Stimulated activated CD8-positive, alpha-beta memory T cell treated with anti-CD3 and anti-CD28 coated beads, Interleukin-12 subunit alpha, Interleukin-12 subunit beta, amount 100 ng/mL, for 24 hours (primary cell): Measurements from ENCODE around the gene PON3.
"Not testable (repeated sequence)": the region's sequence is repeated elsewhere in the genome, so short reads cannot be mapped to it uniquely, and the experiment has no call there.

Source experiments
- DNase-seq: peaks from one replicate; pipeline ENCODE4 v3.0.0-alpha.2; 2020; ENCODE audit errors: extremely low read depth

PON3 gene

DNA sequence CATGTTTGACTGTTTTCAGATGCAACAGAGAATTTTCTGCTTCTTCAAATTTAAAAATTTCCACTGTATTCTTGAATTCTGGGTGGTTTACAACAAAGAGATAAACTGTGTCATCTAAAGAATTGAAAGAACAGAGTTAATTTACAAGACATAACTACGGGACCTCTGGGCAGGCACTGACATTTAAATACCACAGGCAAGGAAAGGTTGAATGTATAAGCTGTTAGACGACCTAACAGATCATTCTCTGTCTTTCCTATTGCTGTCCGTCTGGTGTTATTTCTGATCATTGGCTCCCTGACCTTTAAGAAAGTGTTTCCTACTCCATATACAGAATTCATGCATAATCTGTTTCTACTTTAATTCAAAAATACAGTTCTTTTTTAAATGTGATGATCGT lies 15.5 kb upstream of the PON3 start:
- no peak for DNase-seq

DNA sequence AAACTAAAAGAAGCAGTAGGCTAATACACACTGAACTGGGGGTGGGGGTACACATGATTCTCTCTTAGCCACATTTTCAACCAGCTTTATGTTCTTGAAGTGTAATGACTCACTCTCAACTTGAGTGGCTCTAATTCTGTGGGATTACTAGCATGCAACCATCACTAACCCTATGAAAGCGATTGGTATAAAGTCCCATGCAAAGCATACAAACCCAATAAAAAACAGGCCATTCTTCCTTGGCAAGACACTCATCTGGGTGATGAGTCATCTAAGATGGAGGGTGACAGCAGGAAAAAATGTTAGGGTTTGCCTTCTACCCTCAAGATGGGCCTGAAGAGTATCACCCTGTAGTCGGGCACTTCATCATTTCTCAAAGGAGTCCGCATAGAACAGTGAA lies 14.9 kb upstream of the PON3 start:
- no peak for DNase-seq

DNA sequence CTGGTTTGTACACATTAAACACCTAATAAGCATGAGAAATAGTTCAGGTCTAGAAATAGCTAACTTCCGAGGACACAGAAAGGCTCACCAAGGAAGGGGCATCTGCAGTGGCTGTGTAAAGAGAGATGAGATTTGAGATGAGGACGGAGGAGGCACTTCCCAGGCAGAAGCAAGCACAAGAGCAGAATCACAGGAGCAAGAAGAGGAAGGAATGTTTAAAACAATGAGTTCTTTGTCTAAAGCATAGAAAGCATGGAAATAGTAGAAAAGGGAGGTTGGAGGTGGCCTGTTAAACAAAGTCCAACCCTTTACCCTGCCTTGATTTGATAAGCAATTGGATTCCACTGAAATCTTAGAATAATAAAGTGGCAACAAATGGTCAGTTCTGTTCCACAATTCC lies 11.6 kb upstream of the PON3 start:
- no peak for DNase-seq

DNA sequence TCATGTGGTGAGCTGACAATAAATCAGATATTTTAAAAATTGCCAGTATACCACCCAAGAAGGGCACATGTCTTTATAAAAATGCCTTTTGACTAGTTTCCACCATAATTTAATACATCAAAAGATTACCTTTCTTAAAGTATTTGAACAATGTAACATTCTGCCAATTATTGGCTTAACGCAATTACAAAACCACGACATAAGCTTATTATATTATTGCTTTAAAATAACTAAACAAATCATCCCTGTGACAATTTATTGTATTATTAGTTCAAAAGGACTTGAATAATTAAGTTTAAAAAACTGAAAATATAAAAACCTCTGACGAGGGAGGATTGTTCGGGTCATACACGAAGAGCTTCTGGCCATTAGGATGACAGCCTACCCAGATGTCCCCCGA lies 9.6 kb upstream of the PON3 start:
- DNase-seq = no peak

DNA sequence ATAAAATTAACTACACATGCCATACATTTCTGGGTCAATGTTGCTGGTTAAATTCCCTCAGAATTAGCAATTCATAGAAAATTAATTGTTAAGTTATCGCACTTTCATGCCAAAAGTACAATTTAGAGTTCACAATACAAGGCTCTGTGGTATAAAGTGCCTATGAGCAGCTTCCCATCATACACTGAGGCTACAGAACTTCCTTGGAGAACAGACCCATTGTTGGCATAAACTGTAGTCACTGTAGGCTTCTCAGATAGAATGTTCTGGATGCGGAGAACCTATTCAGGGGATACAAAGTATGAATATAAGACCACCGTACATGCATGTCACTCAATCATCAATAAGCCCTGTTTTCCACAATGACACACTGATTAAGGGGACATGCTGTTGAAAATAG lies 9.0 kb upstream of the PON3 start:
- DNase-seq = no peak

DNA sequence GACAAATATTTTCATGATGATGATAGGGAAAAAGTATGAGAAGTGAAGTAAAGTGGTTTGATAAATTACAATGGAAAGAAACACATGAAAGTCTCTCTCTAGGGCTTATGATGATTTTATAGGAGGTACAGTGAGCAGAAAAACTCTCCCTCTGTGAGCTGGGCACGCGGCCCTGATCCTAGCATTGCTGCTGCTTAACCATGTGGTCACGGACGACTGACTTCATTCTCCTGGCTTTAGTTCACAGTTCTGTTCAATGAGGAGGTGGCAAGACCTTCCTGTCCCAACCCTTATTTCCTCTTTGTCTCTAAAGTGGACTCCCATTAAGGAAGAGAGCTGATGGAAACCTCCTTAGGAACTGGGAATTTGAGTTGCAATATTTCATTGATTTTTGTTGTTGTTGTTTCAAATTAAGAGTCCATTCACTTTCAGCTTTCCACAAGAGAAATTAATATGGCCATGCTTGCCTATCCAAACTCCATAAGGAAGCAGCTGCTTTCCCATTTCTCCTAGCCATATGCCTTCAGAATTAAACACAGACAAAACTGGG lies 8.2 kb upstream of the PON3 start:
- DNase-seq = no peak

DNA sequence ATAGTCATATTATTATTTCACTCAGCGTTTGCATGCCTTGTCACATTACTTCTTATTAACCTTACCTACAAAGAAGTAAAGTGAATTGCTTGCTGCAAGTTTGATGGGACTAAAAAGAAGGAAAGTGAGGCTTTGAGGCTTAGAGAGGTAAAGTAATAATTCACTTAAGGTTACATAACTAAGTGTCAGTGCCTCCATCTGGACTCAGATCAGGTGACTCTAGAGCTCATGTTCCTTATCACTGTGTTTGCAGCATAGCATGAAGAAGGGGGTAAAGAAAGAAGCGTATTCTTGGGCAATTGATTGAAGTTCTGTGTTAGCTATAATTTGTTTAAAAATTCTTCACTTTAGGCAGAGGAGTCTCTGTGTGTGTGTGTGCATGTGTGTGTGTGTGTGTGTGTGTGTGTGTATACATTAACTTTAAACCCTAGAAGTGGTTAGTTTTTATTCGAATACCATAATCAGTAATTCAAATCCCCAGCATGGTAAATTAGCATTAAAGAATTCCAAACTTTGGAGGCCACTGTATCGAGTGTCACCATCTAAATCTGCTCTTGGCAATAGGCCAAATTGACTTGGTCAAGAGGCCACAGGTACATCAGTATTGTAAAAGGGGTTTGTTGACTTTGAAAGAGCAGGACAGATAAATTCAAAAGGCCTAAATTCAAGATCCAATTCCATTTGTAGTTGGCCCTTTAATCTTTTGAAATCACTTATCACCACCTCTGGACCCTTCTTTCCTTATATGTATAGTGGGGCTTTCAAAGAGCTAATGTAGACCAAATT lies 2.2 kb upstream of the PON3 start:
- DNase-seq = no peak

DNA sequence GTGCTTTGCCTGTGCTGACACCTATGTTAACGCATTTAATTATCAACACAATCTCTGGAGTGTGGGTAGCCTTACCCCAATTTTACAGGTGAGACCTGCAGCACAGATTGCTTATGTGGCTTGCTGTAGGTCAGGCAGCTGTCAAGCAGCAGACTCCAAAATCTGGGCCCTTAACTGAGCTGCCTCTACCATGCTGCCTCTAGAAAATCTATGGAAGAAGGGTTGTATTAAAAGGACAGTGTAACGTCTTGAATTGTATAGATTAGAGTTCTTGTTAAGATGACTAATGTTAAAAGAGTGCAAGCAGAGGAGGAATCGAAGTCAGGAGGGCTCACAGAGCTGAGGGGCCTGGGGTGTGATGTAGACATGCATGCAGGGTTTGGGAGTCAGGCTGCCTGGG lies 1.2 kb upstream of the PON3 start:
- DNase-seq = no peak

DNA sequence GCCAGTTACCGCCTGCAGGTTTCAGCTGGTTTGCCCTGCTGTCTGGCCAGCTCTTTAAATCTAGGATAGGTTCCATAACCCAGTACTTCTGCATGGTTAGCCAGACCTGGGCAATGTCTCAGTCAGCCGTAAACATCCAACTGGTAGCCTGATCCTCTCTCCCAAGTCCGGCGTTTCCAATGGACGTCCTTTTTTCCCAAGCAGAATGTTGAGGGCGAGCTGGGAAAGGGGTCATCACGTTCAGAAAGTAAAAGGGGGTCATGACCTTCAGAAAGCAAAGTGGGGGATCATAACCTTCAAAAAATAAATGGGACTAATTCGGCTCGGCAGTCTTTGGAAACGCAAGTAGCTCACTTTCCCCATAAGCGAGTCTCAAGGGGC lies 430 bp downstream of the PON3 start:
- DNase-seq = no peak

DNA sequence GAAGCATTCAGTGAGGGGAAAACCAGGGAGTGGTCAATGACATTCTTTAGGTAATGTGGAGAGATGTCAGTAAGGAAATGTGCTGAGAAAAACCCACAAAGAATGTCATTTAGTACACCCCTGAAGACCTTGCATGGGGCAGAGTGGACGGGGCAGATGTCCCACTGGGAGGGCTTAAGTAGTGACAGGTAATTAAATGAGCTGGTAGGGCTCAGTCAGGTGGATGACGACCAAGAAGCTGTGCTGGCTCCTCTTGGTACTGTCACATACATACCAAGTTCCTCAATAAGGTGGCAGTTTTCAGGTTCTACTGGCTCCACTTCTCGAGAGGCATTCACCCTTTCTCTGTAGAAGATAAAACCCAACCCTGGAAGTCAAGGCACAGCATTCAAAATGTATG lies 1.8 kb downstream of the PON3 start:
- DNase-seq = no peak

DNA sequence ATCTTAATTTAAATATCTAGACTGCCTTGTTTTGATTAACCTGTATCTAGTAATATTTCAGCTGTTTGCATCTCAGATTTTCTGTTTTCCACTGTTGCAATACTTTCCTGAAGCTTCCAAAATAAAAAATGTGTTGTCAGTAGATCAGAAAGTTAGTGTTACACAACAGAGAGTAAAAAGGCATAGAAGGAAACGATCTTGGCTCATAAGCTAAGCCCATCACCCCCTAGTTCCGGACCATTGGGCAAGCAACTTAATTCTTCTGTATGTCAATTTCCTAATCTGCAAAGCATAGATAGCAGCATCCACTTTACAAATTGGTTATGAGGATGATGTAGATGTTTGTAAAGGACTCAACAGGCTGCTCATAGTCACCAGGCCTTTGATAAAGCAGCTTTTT lies 4.4 kb downstream of the PON3 start:
- no peak for DNase-seq

DNA sequence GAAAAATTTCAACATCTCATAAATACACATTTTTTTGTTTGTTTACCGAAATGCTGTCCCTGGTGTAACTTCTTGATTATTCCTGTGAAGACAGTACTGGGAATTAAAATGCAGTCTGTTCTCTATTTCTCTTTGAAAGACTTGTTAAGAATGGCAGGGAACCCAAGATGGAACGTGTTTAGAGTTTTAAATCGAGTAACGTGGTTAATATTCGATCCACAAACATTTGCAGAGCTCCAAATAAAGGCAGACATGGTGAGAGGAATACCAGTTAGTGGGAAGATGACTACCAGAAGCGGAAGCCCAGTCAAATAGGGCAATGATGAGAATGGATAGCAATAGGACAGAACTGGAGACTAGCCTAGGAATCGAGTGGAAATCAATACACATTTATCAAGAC lies 6.7 kb downstream of the PON3 start:
- no peak for DNase-seq

DNA sequence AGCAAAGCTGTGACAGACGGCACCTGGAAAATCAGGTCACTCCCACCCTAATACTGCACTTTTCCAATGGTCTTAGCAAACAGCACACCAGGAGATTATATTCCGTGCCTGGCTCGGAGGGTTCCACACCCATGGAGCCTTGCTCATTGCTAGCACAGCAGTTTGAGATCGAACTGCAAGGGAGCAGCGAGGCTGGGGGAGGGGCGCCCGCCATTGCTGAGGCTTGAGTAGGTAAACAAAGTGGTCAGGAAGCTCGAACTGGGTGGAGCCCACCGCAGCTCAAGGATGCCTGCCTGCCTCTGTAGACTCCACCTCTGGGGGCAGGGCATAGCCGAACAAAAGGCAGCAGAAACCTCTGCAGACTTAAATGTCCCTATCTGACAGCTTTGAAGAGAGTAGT lies 16.7 kb downstream of the PON3 start:
- DNase-seq = not testable (repeated sequence)

DNA sequence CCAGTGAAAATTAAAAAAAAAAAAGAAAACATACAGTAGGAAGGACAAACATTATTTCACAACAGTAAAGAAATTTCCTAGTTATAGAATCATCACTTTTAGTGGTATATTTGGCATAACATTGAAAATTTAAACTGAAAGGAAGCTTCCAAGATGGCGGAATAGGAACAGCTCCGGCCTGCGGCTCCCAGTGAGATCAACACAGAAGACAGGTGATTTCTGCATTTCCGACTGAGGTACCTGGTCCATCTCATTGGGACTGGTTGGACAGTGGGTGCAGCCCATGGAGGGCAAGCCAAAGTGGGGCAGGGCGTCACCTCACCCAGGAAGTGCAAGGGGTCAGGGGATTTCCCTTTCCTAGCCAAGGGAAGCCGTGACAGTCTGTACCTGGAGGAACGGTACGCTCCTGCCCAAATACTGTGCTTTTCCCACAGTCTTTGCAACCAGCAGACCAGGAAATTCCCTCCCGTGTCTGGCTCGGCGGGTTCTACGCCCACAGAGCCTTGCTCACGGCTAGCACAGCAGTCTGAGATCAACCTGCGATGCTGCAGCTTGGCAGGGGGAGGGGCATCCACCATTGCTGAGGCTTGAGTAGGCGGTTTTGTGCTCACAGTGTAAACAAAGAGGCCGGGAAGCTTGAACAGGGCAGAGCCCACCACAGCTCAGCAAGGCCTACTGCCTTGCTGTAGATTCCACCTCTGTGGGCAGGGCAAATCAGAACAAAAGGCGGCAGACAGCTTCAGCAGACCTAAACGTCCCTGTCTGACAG lies 19.4 kb downstream of the PON3 start:
- DNase-seq = no peak

DNA sequence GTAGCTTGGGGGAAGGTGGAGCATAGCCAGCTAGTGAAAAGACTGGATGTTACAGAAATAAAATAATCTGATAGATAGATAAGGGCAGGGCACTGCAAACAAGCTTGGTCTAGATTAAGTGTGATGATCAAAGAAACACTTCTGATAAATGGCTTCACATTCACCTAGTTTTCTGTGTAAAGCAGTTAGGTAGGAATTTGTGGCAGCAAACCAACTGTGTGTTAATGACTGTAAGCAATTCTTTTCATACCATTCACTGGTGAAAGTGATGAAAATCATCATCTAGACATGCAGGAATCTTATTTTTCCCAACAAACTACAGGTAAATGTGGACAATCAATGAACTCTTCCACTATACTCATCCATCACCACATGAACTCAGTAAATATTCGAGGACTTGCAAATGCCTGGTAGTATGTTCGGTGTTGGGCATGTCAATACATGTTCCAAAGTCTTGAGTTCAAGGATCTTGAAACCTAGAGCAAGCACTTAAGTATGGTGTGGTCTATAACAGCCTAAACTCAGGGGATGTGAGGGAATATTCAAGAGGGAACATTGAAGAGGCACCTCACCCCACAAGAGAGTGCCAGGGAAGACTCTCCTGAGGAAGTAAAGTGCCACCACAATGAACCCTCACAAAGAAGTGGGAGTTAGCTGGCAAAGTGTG lies 20.5 kb downstream of the PON3 start:
- DNase-seq = no peak

DNA sequence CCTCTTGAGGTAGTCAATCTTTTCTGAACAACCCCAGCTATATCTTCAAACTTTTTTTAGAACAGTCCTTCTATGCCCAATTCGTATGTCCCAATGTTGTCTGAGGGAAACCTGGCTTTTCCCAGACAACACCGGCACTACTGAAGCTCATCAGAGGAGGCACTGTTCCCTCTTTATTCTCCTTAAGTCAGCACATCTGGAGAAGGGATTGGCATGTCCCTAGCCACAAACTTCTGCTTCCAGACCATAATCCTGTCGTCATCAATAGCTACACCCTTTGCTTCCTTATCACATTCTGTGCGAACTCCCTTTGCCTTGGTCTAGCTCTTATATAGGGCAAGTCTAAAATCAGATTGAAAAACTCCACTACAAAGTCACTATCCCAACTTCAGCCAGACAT lies 22.9 kb downstream of the PON3 start:
- no peak for DNase-seq

DNA sequence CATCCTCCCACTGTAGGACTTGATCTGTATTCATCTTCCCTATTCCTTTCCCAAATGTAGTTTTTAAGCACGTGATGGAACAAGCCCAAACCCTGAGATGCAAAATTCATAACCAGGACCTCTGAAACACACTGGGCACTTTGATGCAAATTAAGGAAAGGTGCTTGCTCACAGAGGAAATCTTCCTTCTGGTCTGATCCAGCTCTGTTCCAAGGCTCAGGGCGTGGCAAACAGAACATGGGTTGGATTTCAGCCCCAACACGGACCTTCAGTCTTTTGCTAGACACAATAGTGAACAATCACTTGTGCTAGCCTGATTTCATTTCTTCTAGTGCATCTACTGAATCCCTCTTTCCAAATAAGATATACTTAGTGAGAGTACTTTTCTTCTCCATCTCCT lies 27.9 kb downstream of the PON3 start:
- DNase-seq = no peak

DNA sequence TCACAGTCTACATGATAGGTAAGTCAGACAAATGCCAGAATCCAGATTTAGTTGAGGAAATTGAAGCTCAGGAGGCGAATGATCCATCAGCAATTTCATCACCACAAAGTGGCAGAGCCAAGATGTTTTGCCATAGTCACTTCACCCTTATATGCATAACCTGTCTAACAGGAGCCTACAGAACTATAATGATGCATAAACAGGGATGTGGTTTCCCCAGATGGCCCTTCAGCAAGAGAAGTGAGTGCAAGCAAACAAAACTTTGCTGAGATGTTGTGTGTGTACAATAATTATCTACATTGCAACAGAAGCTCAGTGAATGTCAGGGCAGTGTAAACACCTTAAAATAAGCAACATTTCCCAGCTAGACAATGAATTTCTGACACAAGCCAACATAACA lies 28.6 kb downstream of the PON3 start:
- DNase-seq = no peak

DNA sequence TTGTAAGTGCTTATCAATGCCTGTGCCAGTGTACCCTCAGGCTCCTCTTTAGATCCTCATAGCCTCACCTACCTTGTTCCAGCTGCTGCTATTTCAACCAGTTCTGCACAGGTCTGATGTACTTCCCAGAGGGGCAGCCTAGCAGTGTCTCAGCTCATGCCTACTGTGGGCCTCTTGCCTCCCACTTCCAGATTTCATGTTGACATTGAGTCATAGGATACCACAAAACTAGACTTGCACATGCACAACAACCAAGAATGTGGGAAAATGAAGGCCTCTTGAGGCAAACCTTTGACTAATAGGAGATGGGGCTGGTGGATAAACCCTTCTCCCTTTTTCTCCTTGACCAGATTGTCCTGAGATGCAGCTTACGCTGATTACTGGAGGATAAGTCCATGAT lies 31.0 kb downstream of the PON3 start:
- DNase-seq = no peak

DNA sequence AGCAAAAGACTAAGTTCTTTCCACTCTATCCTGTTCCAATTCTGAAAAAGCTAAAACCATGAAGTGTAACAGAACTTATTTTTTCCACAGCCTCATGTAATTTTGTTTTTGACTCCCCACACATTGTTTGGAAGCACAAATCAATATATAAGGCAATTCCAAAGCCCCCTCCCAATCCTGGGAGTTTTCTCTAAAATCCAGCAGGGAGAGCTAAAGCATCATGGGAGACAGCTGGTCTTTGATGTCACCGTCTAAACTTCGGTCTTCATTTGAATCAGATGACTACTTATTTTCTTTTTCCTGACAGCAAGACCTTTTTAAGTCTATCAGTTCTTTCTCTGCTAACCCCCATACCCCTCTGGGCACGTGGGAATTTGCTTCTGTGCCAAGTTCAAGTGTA lies 38.6 kb downstream of the PON3 start:
- DNase-seq = no peak

DNA sequence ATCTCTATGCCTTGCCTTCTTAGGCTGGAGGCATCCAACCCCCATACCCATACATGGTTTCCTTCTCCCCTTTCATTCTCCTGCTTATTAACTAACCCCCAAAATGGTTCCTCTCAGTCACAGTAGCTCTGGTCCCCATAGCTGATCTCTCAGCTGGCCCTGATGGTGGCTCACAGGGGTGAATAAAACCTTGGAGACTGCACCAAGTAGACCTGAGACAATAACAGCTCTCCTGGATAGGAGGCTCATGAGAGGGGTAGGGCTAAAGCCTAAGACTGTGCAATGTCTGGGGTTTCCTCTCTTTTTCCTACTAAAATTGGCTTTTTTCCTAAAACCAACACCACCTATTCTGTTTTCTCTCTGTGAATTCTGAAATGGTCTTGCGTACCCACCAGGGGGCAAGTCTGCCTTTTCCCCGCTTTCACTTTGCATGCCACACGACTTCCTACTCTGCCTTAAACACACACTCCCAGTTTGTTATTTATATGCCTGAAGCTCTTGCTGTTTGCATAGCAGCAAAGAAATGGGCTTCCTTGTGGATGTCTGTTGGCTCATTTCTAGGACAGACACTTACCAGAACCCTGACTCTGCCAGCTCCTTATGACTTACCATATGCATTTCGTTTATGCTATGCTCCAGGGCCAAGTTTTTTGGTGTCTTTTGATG lies 53.4 kb downstream of the PON3 start:
- no peak for DNase-seq

DNA sequence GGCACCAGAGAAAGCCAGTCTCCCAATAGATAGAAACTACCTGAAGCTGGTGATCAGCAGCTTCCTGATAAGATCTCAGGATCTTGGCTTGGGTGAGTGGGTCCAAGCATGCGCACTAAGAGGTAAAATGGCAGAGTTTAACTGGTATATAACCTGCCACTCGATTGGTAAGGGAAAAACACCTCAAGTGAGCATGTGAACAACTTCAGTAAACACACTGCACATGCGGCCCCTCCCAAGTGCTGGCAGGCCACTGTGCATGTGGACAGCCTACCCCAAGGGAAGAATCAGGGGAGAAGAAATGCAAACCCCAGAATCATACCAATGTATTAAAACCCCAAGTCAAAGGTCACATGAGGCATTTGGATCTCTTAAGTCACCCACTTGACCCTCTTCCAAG lies 54.1 kb downstream of the PON3 start:
- no peak for DNase-seq
